HCT116 (cell line): ENCODE results near the gene POC1A. TPM values are rescaled to one million over a fixed set of nuclear protein-coding genes. Genes with fewer than 3 reads are reported as not detected.

Source experiments
- ATAC-seq: fragments of 200-7000 bp; cut with Tn5 transposase; 2 replicates; pipeline ENCODE4 v1.9.1; 2020; ENCODE audit warnings: mild to moderate bottlenecking, moderate library complexity
- BruUV-seq: library from RNA; stranded (reverse); fragments of 400-500 nt; replicated peaks from 2 replicates; lab custom pipeline; 2021; lab: Mats Ljungman, UMichigan
- CTCF ChIA-PET: fragments of 300-600 bp; sonication (Branson Sonifier 250); formaldehyde crosslinking; loops from one replicate; lab custom pipeline; 2021; ENCODE audit warnings: antibody characterized with exemption; lab: Charles Lee
- POLR2A ChIA-PET: fragments of 300-600, 350-600 bp; sonication (Branson Sonifier 250); formaldehyde crosslinking; loops from one replicate; lab custom pipeline; 2021; ENCODE audit warnings: antibody characterized with exemption; lab: Charles Lee
- RAD21 ChIA-PET, 2 experiments: fragments of 300-600 bp; sonication (Branson Sonifier 250); formaldehyde crosslinking; loops; one replicate each; lab custom pipeline; 2023; ENCODE audit warnings: low total read pairs in 2 of 2; ENCODE audit not compliant: uncharacterized antibody in 2 of 2, unreplicated experiment in 2 of 2, low non-redundant PET in 1 of 2; lab: Charles Lee
- DNase-seq: peaks from one replicate; pipeline ENCODE4 v3.0.0-alpha.2; 2010; ENCODE audit warnings: low read depth, low spot score
- H2AFZ ChIP-seq: fragments of 200-600 bp; shearing (Covaris generic), sonication (generic); 2 replicates; pipeline ENCODE4 v1.6.1; 2017; ENCODE audit warnings: low read depth, mixed run types, mixed read lengths, antibody characterized with exemption, low read length; ENCODE audit not compliant: poor library complexity, severe bottlenecking
- H3K27ac ChIP-seq: 2 replicates; pipeline ENCODE4 v1.5.1; 2012; ENCODE audit warnings: low read depth, low read length
- H3K27me3 ChIP-seq: fragments of 200-600 bp; sonication (generic); 2 replicates; pipeline ENCODE4 v1.6.1; 2016; ENCODE audit warnings: mixed run types, low read length, mixed read lengths; ENCODE audit not compliant: insufficient read depth
- H3K36me3 ChIP-seq, 2 experiments: fragments of 200-500 bp in 1 of 2; fragments of 200-600 bp in 1 of 2; sonication (Bioruptor generic) in 1 of 2; sonication (generic) in 1 of 2; 2 replicates each; pipeline versions ENCODE4 v1.5.1 to v1.6.1; 2014 to 2016; ENCODE audit warnings: low read length in 2 of 2, inconsistent platforms in 1 of 2, mixed read lengths in 1 of 2, mixed run types in 1 of 2; ENCODE audit not compliant: insufficient read depth in 2 of 2, control insufficient read depth in 1 of 2
- H3K4me1 ChIP-seq, 2 experiments: fragments of 200-600 bp in 1 of 2; sonication (generic) in 1 of 2; 2 replicates each; pipeline versions ENCODE4 v1.5.1 to v1.6.1; 2012 to 2017; ENCODE audit warnings: low read length in 2 of 2, inconsistent platforms in 1 of 2, mild to moderate bottlenecking in 1 of 2, mixed read lengths in 1 of 2, mixed run types in 1 of 2, moderate library complexity in 1 of 2; ENCODE audit not compliant: insufficient read depth in 2 of 2, control insufficient read depth in 1 of 2
- H3K4me2 ChIP-seq: fragments of 200-600 bp; sonication (generic); 2 replicates; pipeline ENCODE4 v1.6.1; 2017; ENCODE audit warnings: mixed run types, low read length, mixed read lengths
- H3K4me3 ChIP-seq, 2 experiments: fragments of 200-600 bp in 1 of 2; sonication (generic) in 1 of 2; replicated peaks in 1 of 2; 2 replicates each; pipeline ENCODE4 v1.5.1; 2011 to 2016; ENCODE audit warnings: low read length in 2 of 2, control low read depth in 1 of 2, low read depth in 1 of 2, mild to moderate bottlenecking in 1 of 2, mixed read lengths in 1 of 2, mixed run types in 1 of 2
- H3K79me2 ChIP-seq: fragments of 200-600 bp; sonication (generic); 2 replicates; pipeline ENCODE4 v1.6.1; 2017; ENCODE audit warnings: mild to moderate bottlenecking, mixed run types, low read length, moderate library complexity, mixed read lengths; ENCODE audit not compliant: insufficient read depth
- H3K9ac ChIP-seq: fragments of 200-600 bp; sonication (generic); 2 replicates; pipeline ENCODE4 v1.6.1; 2016; ENCODE audit warnings: low read length, mixed read lengths
- H3K9me2 ChIP-seq: fragments of 200-600 bp; sonication (generic), shearing (Covaris generic); 2 replicates; pipeline ENCODE4 v1.6.1; 2017; ENCODE audit warnings: mixed run types, mild to moderate bottlenecking, moderate library complexity; ENCODE audit not compliant: insufficient read depth
- H3K9me3 ChIP-seq, 2 experiments: fragments of 200-500 bp in 1 of 2; fragments of 200-600 bp in 1 of 2; sonication (Bioruptor generic) in 1 of 2; sonication (generic) in 1 of 2; 2 replicates each; pipeline ENCODE4 v1.6.1; 2014 to 2017; ENCODE audit warnings: low read length in 2 of 2, mixed read lengths in 2 of 2, inconsistent platforms in 1 of 2, low read depth in 1 of 2, mild to moderate bottlenecking in 1 of 2, mixed run types in 1 of 2, moderate library complexity in 1 of 2; ENCODE audit not compliant: control insufficient read depth in 1 of 2, insufficient read depth in 1 of 2
- H4K20me1 ChIP-seq: fragments of 200-600 bp; sonication (generic), shearing (Covaris generic); 2 replicates; pipeline ENCODE4 v1.6.1; 2017; ENCODE audit warnings: mixed run types, mild to moderate bottlenecking, moderate library complexity; ENCODE audit not compliant: insufficient read depth
- CEBPB ChIP-seq: IDR thresholded peaks from 2 replicates; pipeline ENCODE4 v1.6.1; 2012; ENCODE audit warnings: low read depth
- EZH2 ChIP-seq: fragments of 200-600 bp; sonication (generic); IDR thresholded peaks from 2 replicates; pipeline ENCODE4 v1.6.1; 2017; ENCODE audit warnings: antibody characterized with exemption, mixed run types
- EZH2phosphoT487 ChIP-seq: fragments of 200-600 bp; IDR thresholded peaks from 2 replicates; pipeline ENCODE4 v1.6.1; 2018; ENCODE audit warnings: antibody characterized with exemption, borderline replicate concordance
- FOSL1 ChIP-seq: IDR thresholded peaks from 2 replicates; pipeline ENCODE4 v1.6.1; 2012; ENCODE audit warnings: low read depth
- POLR2A ChIP-seq: IDR thresholded peaks from 2 replicates; pipeline ENCODE4 v1.7.0; 2011; ENCODE audit warnings: borderline replicate concordance; ENCODE audit not compliant: insufficient read depth, insufficient read length; ENCODE audit errors: extremely low read depth
- POLR2AphosphoS5 ChIP-seq: IDR thresholded peaks from 2 replicates; pipeline ENCODE4 v1.6.1; 2011; ENCODE audit warnings: mild to moderate bottlenecking, low read depth, low read length, moderate library complexity
- RAD21 ChIP-seq: IDR thresholded peaks from 2 replicates; pipeline ENCODE4 v1.6.1; 2012; ENCODE audit warnings: low read depth, mild to moderate bottlenecking
- SIN3A ChIP-seq: IDR thresholded peaks from 2 replicates; pipeline ENCODE4 v1.6.1; 2012; ENCODE audit warnings: low read depth
- SP1 ChIP-seq: IDR thresholded peaks from 2 replicates; pipeline ENCODE4 v1.6.1; 2012; ENCODE audit warnings: low read depth
- SRF ChIP-seq: IDR thresholded peaks from 2 replicates; pipeline ENCODE4 v1.6.1; 2012; ENCODE audit warnings: low read depth
- TCF7L2 ChIP-seq: IDR thresholded peaks from 2 replicates; pipeline ENCODE4 v1.7.0; 2011; ENCODE audit warnings: borderline replicate concordance, inconsistent platforms; ENCODE audit not compliant: insufficient read depth, insufficient read length; ENCODE audit errors: extremely low read depth
- YY1 ChIP-seq: IDR thresholded peaks from 2 replicates; pipeline ENCODE4 v1.6.1; 2011; ENCODE audit warnings: low read length, low read depth, moderate library complexity, mild to moderate bottlenecking; ENCODE audit not compliant: insufficient replicate concordance; ENCODE audit errors: extremely low read depth
- ZFX ChIP-seq: fragments of 450-650 bp; IDR thresholded peaks from 2 replicates; pipeline ENCODE4 v1.6.1; 2017
- ZNF274 ChIP-seq: fragments of 200-500 bp; sonication (Bioruptor generic); IDR thresholded peaks from 2 replicates; pipeline ENCODE4 v1.6.1; 2014; ENCODE audit warnings: mild to moderate bottlenecking, low read depth, low read length, inconsistent platforms
- intact Hi-C: fragments of 100-400 bp; cut with micrococcal nuclease; formaldehyde crosslinking; loops from 2 replicates; pipeline ENCODE4 v1.10.0; 2022
- total RNA-seq: library from RNA; stranded (reverse); gene quantifications from one replicate; pipeline ENCODE4 v1.2.1, GENCODE V29; 2021; ENCODE audit not compliant: unreplicated experiment
- TF ChIP-seq, protein P1 (sequence below): IDR thresholded peaks from 2 replicates; pipeline ENCODE4 v1.6.1; 2012
- TF ChIP-seq, protein P2 (sequence below), 3 experiments: fragments of 200-600 bp in 1 of 3; sonication (generic) in 1 of 3; IDR thresholded peaks in 2 of 3; conservative IDR thresholded peaks in 1 of 3; 2 replicates each; pipeline ENCODE4 v1.5.1; 2012 to 2017; ENCODE audit warnings: low read depth in 2 of 3, low read length in 2 of 3, antibody characterized with exemption in 1 of 3, borderline replicate concordance in 1 of 3, control low read depth in 1 of 3, mild to moderate bottlenecking in 1 of 3, mixed read lengths in 1 of 3, mixed run types in 1 of 3, moderate library complexity in 1 of 3; ENCODE audit not compliant: insufficient read depth in 1 of 3
- TF ChIP-seq, protein P3 (sequence below): IDR thresholded peaks from 2 replicates; pipeline ENCODE4 v1.6.1; 2012; ENCODE audit warnings: low read depth
- TF ChIP-seq, protein P4 (sequence below): IDR thresholded peaks from 2 replicates; pipeline ENCODE4 v1.6.1; 2011; ENCODE audit warnings: mild to moderate bottlenecking, low read length, moderate library complexity; ENCODE audit not compliant: insufficient replicate concordance; ENCODE audit errors: extremely low read depth

POC1A gene
- total RNA-seq, 1 experiment from 2014 or later: 34.0 TPM

DNA sequence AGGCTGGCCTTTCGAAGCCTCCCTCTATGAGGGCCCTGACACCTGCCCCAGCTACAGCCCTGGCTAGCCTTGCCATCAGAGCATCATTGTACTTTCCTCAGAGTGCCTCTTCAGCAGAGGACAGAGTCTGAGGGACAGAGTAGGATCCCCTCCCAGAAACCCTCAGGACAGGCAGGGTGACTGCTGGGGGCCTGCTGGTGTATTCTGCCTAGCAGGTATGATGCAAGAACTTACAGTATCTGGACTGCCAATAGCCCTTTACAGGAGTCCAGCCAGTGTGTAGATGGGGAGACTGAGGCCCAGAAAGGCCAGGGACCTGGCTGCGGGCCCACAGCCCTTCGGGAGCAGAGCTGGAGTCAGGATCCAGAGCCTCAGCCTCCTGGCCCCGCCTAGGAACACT lies 116.9 kb downstream of the POC1A start:
- DNase-seq: no peak
- no peaks in the 10 kb centered on the region for H3K9me2 ChIP-seq
- no peak overlapping the region for H2AFZ ChIP-seq
- H3K27me3 ChIP-seq: no peaks in the 10 kb centered on the region
- RAD21 ChIA-PET: no interaction called here
- no peak overlapping the region for H3K4me3 ChIP-seq
- TF ChIP-seq POLR2AphosphoS5 (no peak), ZNF274 (no peak), YY1 (no peak), EZH2 (no peak), SP1 (no peak), EZH2phosphoT487 (no peak), FOSL1 (no peak), RAD21 (no peak), POLR2A (no peak), CEBPB (no peak), SIN3A (no peak), ZFX (no peak), SRF (no peak), TCF7L2 (no peak)
- TF ChIP-seq, protein P1, sequence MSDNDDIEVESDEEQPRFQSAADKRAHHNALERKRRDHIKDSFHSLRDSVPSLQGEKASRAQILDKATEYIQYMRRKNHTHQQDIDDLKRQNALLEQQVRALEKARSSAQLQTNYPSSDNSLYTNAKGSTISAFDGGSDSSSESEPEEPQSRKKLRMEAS: no peak
- TF ChIP-seq, protein P2, sequence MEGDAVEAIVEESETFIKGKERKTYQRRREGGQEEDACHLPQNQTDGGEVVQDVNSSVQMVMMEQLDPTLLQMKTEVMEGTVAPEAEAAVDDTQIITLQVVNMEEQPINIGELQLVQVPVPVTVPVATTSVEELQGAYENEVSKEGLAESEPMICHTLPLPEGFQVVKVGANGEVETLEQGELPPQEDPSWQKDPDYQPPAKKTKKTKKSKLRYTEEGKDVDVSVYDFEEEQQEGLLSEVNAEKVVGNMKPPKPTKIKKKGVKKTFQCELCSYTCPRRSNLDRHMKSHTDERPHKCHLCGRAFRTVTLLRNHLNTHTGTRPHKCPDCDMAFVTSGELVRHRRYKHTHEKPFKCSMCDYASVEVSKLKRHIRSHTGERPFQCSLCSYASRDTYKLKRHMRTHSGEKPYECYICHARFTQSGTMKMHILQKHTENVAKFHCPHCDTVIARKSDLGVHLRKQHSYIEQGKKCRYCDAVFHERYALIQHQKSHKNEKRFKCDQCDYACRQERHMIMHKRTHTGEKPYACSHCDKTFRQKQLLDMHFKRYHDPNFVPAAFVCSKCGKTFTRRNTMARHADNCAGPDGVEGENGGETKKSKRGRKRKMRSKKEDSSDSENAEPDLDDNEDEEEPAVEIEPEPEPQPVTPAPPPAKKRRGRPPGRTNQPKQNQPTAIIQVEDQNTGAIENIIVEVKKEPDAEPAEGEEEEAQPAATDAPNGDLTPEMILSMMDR (IDR thresholded peaks at IDR 0.05 in 2 of 3, conservative IDR thresholded peaks at IDR 0.05 in 1 of 3; ENCODE audit: borderline replicate concordance in 1 of 3, insufficient read depth in 1 of 3, low read depth in 2 of 3, low read length in 2 of 3): no peak
- TF ChIP-seq, protein P3, sequence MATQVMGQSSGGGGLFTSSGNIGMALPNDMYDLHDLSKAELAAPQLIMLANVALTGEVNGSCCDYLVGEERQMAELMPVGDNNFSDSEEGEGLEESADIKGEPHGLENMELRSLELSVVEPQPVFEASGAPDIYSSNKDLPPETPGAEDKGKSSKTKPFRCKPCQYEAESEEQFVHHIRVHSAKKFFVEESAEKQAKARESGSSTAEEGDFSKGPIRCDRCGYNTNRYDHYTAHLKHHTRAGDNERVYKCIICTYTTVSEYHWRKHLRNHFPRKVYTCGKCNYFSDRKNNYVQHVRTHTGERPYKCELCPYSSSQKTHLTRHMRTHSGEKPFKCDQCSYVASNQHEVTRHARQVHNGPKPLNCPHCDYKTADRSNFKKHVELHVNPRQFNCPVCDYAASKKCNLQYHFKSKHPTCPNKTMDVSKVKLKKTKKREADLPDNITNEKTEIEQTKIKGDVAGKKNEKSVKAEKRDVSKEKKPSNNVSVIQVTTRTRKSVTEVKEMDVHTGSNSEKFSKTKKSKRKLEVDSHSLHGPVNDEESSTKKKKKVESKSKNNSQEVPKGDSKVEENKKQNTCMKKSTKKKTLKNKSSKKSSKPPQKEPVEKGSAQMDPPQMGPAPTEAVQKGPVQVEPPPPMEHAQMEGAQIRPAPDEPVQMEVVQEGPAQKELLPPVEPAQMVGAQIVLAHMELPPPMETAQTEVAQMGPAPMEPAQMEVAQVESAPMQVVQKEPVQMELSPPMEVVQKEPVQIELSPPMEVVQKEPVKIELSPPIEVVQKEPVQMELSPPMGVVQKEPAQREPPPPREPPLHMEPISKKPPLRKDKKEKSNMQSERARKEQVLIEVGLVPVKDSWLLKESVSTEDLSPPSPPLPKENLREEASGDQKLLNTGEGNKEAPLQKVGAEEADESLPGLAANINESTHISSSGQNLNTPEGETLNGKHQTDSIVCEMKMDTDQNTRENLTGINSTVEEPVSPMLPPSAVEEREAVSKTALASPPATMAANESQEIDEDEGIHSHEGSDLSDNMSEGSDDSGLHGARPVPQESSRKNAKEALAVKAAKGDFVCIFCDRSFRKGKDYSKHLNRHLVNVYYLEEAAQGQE: no peak
- TF ChIP-seq, protein P4, sequence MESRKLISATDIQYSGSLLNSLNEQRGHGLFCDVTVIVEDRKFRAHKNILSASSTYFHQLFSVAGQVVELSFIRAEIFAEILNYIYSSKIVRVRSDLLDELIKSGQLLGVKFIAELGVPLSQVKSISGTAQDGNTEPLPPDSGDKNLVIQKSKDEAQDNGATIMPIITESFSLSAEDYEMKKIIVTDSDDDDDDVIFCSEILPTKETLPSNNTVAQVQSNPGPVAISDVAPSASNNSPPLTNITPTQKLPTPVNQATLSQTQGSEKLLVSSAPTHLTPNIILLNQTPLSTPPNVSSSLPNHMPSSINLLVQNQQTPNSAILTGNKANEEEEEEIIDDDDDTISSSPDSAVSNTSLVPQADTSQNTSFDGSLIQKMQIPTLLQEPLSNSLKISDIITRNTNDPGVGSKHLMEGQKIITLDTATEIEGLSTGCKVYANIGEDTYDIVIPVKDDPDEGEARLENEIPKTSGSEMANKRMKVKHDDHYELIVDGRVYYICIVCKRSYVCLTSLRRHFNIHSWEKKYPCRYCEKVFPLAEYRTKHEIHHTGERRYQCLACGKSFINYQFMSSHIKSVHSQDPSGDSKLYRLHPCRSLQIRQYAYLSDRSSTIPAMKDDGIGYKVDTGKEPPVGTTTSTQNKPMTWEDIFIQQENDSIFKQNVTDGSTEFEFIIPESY: no peak
- intact Hi-C loops: no loop called here
- CTCF ChIA-PET: interaction anchor here (2.3 kb wide), 1 partner anchor 86 kb away, joined by 7 read pairs; no protein-coding TSS in a partner anchor
- no peaks in the 10 kb centered on the region for H4K20me1 ChIP-seq
- H3K9ac ChIP-seq: no peak overlapping the region
- ATAC-seq: no peak
- H3K9me3 ChIP-seq: no peaks in the 10 kb centered on the region
- BruUV-seq: no TSS peak
- no peaks in the 10 kb centered on the region for H3K79me2 ChIP-seq
- POLR2A ChIA-PET: no interaction called here
- no peak overlapping the region for H3K27ac ChIP-seq
- no peak overlapping the region for H3K4me2 ChIP-seq
- peaks cover 0 to 11% of the 10 kb centered on the region in 2 experiments; a peak in 1 of 4 replicates for H3K4me1 ChIP-seq
- no peaks in the 10 kb centered on the region for H3K36me3 ChIP-seq
